ENCODE data around the gene PLAU. TPM values are rescaled to one million over a fixed set of nuclear protein-coding genes. Genes with fewer than 3 reads are reported as not detected.

PLAU gene
- total RNA-seq = 21.4 TPM
- polyA plus RNA-seq (ENCODE audit: insufficient read depth in 1 of 8, insufficient read length in 8 of 8, low replicate concordance in 1 of 8) = 10 to 100 TPM; 22.7 to 37.7 (median 28.6) TPM
- long read RNA-seq, donor 1, partial matches to known transcripts = 0 of 3 reads
- long read RNA-seq, donor 1, other reads (novel, unspliced or antisense) = 0 of 3 reads
- long read RNA-seq, donor 2 = 0 reads
- long read RNA-seq, donor 3, transcript PLAU-201 (11 exons, 2,321 nt) = major isoform, 8 of 8 reads
- long read RNA-seq, donor 3, partial matches to known transcripts = 0 of 8 reads
- long read RNA-seq, donor 3, other reads (novel, unspliced or antisense) = 0 of 8 reads
- long read RNA-seq, donor 4, transcript PLAU-201 (11 exons, 2,321 nt) = major isoform, 5 of 5 reads
- long read RNA-seq, donor 4, partial matches to known transcripts = 0 of 5 reads
- long read RNA-seq, donor 4, other reads (novel, unspliced or antisense) = 0 of 5 reads
- long read RNA-seq, donor 5, transcript PLAU-201 (11 exons, 2,321 nt) = major isoform, 18 of 18 reads
- long read RNA-seq, donor 5, partial matches to known transcripts = 0 of 18 reads
- long read RNA-seq, donor 5, other reads (novel, unspliced or antisense) = 0 of 18 reads
- long read RNA-seq, donor 6, transcript PLAU-201 (11 exons, 2,321 nt) = major isoform, 8 of 8 reads
- long read RNA-seq, donor 6, partial matches to known transcripts = 0 of 8 reads
- long read RNA-seq, donor 6, other reads (novel, unspliced or antisense) = 0 of 8 reads
- long read RNA-seq, donor 7, partial matches to known transcripts = 12 of 15 reads
- long read RNA-seq, donor 7, other reads (novel, unspliced or antisense) = 0 of 15 reads
- long read RNA-seq, donor 8, transcript PLAU-201 (11 exons, 2,321 nt) = major isoform, 12 of 12 reads
- long read RNA-seq, donor 8, partial matches to known transcripts = 0 of 12 reads
- long read RNA-seq, donor 8, other reads (novel, unspliced or antisense) = 0 of 12 reads
- long read RNA-seq, donor 9, transcript PLAU-201 (11 exons, 2,321 nt) = major isoform, 5 of 5 reads
- long read RNA-seq, donor 9, partial matches to known transcripts = 0 of 5 reads
- long read RNA-seq, donor 9, other reads (novel, unspliced or antisense) = 0 of 5 reads
- long read RNA-seq, donor 10, transcript PLAU-201 (11 exons, 2,321 nt) = major isoform, 11 of 19 reads
- long read RNA-seq, donor 10, partial matches to known transcripts = 8 of 19 reads
- long read RNA-seq, donor 10, other reads (novel, unspliced or antisense) = 0 of 19 reads
- long read RNA-seq, donor 11, partial matches to known transcripts = 8 of 10 reads
- long read RNA-seq, donor 11, other reads (novel, unspliced or antisense) = 0 of 10 reads

DNA sequence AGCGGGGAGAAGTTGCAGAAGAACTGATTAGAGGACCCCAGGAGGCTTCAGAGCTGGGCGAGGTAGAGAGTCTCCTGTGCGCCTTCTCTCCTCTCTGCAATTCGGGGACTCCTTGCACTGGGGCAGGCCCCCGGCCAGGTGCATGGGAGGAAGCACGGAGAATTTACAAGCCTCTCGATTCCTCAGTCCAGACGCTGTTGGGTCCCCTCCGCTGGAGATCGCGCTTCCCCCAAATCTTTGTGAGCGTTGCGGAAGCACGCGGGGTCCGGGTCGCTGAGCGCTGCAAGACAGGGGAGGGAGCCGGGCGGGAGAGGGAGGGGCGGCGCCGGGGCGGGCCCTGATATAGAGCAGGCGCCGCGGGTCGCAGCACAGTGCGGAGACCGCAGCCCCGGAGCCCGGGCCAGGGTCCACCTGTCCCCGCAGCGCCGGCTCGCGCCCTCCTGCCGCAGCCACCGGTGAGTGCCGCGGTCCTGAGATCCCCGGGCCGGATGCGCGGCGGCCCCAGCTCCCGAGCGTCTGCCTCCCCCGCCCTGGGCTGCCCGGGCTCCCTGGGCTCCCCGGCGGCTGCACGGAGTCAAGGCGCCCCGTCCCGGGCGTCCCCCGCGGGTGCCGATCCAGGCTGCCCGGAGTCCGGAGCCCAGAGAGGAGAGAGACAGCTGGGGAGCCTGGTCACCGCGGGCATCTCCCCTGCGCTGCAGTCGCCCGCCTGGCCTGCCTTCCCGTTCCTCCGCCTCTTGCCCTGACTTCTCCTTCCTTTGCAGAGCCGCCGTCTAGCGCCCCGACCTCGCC lies at the start of gene PLAU:
TSS of gene PLAU (plus strand) at position 369 of the 789 bp plus-strand sequence. CDS start 424 bp downstream, outside the sequence.
- H3K4me1 ChIP-seq (ENCODE audit: control insufficient read depth, insufficient read depth, low read length) = peaks cover 86% of the 10 kb centered on the region
- peaks cover 4% of the 10 kb centered on the region for H3K27me3 ChIP-seq (ENCODE audit: control insufficient read depth, insufficient read depth, low read length)
- peak within 1 kb of the TSS; percentile 70 for H3K27ac ChIP-seq (ENCODE audit: low read length)
- no peaks in the 10 kb centered on the region for H3K9me3 ChIP-seq (replicated peaks; ENCODE audit: control insufficient read depth, low read depth, low read length)
- WGBS (ENCODE audit: insufficient coverage) = under 1% methylated on average over 70 of the region's 74 CpGs
- DNase-seq = peak; percentile 73
- peaks cover 34% of the 10 kb centered on the region for H3K36me3 ChIP-seq (ENCODE audit: control insufficient read depth, insufficient read depth, low read length)
- H3K4me3 ChIP-seq (ENCODE audit: low read length) = peak within 1 kb of the TSS; percentile 78

DNA sequence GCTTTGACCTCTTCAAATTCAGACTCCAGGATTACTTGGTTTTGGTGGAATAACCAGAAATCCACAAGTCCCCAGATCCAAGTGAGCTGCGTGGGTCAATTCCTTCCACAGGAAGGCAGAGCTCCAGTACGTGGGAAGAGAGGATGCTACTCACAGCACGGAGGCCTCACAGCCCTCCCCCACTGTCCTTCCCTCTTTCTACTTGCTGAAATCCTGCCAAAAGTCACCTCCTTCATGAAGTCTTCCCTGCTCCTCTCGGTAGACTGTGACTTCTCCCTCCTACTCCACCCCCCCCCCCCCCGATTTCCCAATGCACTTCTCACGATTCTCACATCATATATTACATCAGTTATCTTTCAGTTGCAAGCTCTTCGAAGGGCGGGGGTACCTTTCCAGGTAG lies 48.9 kb upstream of the PLAU start:
- DNase-seq = no peak
- Histone ChIP-seq H3K27me3 (ENCODE audit: control insufficient read depth, insufficient read depth, low read length) (no peaks in the 10 kb centered on the region), H3K9me3 (replicated peaks; ENCODE audit: control insufficient read depth, low read depth, low read length) (no peaks in the 10 kb centered on the region), H3K27ac (ENCODE audit: low read length) (no peak overlapping the region), H3K4me1 (ENCODE audit: control insufficient read depth, insufficient read depth, low read length) (peaks cover 28% of the 10 kb centered on the region), H3K4me3 (ENCODE audit: low read length) (no peak overlapping the region), H3K36me3 (ENCODE audit: control insufficient read depth, insufficient read depth, low read length) (peaks cover 64% of the 10 kb centered on the region)
- 29% methylated on average over 4 of the region's 8 CpGs for WGBS (ENCODE audit: insufficient coverage)

DNA sequence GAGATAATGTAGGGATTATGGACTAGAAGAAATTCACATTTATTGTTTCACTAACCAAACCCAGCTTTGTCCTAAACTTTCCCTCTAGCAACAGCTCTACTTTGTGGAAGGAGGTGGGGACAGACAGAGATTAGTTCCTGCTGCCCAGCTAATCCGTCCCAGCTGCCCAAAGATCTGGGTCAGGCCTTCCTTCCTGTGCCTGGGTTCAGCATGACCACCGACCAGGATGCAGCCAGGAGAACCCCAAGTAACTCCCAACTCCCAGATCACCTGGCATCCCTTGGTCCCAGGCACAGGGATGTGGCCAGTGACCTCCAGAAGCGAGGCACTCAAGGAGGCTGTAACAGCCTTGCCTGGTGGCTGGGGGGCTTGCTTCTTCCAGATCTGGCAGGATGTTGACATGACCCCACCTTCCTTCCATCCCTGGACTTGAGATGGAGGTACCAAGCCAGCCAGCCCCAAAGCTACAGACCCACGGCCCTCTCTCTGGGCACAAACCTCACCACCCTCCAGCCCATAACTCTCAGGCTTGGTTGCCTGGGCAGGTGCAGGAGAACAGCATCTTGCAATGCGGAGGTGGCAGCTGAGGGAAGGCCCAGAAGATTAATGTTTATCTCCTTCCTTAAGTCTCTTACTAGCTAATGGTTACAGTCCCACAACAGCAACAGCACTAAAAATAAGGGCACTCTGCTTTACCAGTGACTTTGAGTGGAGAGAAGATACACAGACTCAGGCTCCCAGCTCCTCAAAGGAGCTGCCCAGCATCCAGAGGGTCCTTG lies 47.7 kb upstream of the PLAU start:
- Histone ChIP-seq H3K27me3 (ENCODE audit: control insufficient read depth, insufficient read depth, low read length) (no peaks in the 10 kb centered on the region), H3K27ac (ENCODE audit: low read length) (no peak overlapping the region), H3K9me3 (replicated peaks; ENCODE audit: control insufficient read depth, low read depth, low read length) (no peaks in the 10 kb centered on the region), H3K4me3 (ENCODE audit: low read length) (no peak overlapping the region), H3K4me1 (ENCODE audit: control insufficient read depth, insufficient read depth, low read length) (peaks cover 40% of the 10 kb centered on the region), H3K36me3 (ENCODE audit: control insufficient read depth, insufficient read depth, low read length) (peaks cover 65% of the 10 kb centered on the region)
- DNase-seq = no peak
- WGBS (ENCODE audit: insufficient coverage) = 50% methylated on average over 2 of the region's 5 CpGs

DNA sequence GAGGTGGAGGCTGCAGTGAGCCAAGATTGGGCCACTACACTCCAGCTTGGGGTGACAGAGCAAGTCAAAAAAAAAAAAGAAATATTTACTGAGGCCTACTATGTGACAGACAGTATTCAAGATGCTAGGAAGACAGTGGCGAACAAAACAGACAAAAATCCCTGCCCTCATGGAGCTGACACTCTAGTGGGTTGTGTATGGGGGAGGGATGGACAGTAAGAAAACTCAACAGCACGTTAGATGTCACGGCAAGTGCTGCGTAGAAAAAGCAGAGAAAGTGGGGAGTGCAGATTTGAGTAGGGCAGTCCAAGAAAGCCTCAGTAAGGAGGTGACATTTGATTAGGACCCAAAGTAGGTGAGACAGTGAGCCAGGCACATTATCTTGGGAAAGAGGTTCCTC lies 46.7 kb upstream of the PLAU start:
- Histone ChIP-seq H3K9me3 (replicated peaks; ENCODE audit: control insufficient read depth, low read depth, low read length) (no peaks in the 10 kb centered on the region), H3K27ac (ENCODE audit: low read length) (no peak overlapping the region), H3K4me3 (ENCODE audit: low read length) (no peak overlapping the region), H3K36me3 (ENCODE audit: control insufficient read depth, insufficient read depth, low read length) (peaks cover 64% of the 10 kb centered on the region), H3K27me3 (ENCODE audit: control insufficient read depth, insufficient read depth, low read length) (no peaks in the 10 kb centered on the region), H3K4me1 (ENCODE audit: control insufficient read depth, insufficient read depth, low read length) (peaks cover 48% of the 10 kb centered on the region)
- no peak for DNase-seq
- 98% methylated on average over 4 of the region's 4 CpGs for WGBS (ENCODE audit: insufficient coverage)

DNA sequence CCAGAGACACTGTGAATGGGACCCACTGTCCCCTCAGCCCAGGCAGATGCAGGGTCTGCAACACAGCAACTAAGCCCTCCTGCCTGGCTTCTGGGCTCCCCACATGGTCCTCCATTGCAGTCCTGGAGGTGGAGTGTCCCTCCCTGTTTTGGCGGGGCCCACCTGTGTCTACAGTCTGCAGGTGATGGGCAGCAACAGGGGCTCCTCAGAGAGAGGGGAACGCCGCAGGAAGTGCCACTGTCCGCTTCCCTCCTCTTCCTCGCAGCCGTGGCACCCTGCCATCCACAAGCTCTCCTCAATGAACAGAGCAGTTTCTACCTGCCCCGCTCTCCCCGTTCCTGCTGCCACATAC lies 45.8 kb upstream of the PLAU start:
- H3K27ac ChIP-seq (ENCODE audit: low read length) = peak overlapping the region; percentile 40
- H3K9me3 ChIP-seq (replicated peaks; ENCODE audit: control insufficient read depth, low read depth, low read length) = no peaks in the 10 kb centered on the region
- DNase-seq = no peak
- H3K4me1 ChIP-seq (ENCODE audit: control insufficient read depth, insufficient read depth, low read length) = peaks cover 45% of the 10 kb centered on the region
- 94% methylated on average over 3 of the region's 8 CpGs for WGBS (ENCODE audit: insufficient coverage)
- no peak overlapping the region for H3K4me3 ChIP-seq (ENCODE audit: low read length)
- H3K36me3 ChIP-seq (ENCODE audit: control insufficient read depth, insufficient read depth, low read length) = peaks cover 61% of the 10 kb centered on the region
- H3K27me3 ChIP-seq (ENCODE audit: control insufficient read depth, insufficient read depth, low read length) = no peaks in the 10 kb centered on the region

DNA sequence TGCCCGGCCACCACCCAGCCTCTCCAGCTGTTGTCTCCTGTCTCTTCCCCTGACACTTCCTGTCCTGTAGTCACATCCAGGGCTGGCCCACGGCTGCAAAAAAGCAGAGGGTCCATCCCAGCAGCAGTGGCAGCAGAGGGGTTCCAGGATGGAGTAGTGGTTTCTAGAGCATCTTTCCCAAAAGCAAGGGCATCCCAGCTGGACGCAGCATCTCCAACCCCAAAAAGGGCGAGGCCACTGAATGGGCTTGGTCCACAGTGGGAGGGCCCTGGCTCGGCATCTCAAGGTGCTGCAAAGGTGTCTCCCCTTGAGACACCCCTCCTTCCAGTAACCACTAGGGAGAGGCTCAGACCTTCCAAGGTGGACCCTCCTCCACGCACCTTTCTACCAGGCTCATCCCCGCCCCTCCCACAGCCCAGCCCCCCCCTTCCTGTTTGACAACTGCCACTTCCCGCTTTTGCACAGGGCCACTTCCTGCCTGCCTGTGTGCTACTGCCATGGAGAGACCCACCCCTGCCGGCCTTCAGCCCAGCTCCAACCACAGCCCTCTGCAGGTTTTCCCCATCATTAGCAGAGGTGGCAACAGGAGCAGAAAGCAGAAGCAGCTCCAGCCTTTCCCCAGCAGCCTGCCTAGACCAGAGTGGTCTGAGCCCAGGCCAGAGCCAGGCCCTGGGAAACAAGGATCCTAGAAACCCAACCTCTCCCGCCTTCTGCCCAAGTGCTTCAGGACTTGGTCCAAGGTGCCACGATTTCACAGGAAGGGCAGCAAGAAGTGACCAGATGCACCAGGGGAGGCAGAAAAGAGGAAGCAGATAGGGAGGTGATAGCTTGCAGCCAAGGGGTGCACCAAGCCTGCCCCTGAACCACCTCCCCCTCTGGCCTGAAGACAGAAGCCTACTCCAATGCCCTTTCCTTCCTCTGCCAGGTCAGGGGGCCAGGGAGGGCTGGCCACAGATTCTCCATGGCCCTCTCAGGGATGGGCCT lies 45.2 kb upstream of the PLAU start:
- Histone ChIP-seq H3K4me3 (ENCODE audit: low read length) (no peak overlapping the region), H3K27me3 (ENCODE audit: control insufficient read depth, insufficient read depth, low read length) (no peaks in the 10 kb centered on the region), H3K4me1 (ENCODE audit: control insufficient read depth, insufficient read depth, low read length) (peaks cover 45% of the 10 kb centered on the region), H3K27ac (ENCODE audit: low read length) (peak overlapping the region; percentile 62), H3K9me3 (replicated peaks; ENCODE audit: control insufficient read depth, low read depth, low read length) (no peaks in the 10 kb centered on the region), H3K36me3 (ENCODE audit: control insufficient read depth, insufficient read depth, low read length) (peaks cover 61% of the 10 kb centered on the region)
- WGBS (ENCODE audit: insufficient coverage) = 67% methylated on average over 7 of the region's 11 CpGs
- DNase-seq = peak; percentile 31

DNA sequence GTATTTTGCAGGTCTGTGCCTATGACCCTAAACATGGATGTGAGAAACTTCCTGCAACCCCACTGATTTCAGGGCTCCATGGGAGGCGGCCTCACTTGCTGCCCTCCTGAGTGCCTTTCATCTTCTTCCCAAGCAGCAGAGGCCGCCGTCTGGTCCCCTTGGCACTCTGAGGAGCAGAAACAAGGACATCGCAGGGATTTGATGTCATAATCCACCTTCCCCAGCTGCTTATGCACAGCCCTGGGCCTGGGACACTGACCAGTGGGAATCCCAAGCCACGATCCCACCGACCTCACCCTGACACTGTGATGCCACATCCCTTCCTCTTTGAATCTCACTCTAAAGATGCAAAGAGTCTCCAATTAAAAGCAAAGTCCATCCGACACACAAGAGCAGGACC lies 44.3 kb upstream of the PLAU start:
- WGBS (ENCODE audit: insufficient coverage) = 80% methylated on average over 7 of the region's 7 CpGs
- no peaks in the 10 kb centered on the region for H3K9me3 ChIP-seq (replicated peaks; ENCODE audit: control insufficient read depth, low read depth, low read length)
- H3K4me3 ChIP-seq (ENCODE audit: low read length) = no peak overlapping the region
- peaks cover 45% of the 10 kb centered on the region for H3K4me1 ChIP-seq (ENCODE audit: control insufficient read depth, insufficient read depth, low read length)
- H3K27me3 ChIP-seq (ENCODE audit: control insufficient read depth, insufficient read depth, low read length) = no peaks in the 10 kb centered on the region
- peaks cover 64% of the 10 kb centered on the region for H3K36me3 ChIP-seq (ENCODE audit: control insufficient read depth, insufficient read depth, low read length)
- no peak for DNase-seq
- H3K27ac ChIP-seq (ENCODE audit: low read length) = peak overlapping the region; percentile 62

DNA sequence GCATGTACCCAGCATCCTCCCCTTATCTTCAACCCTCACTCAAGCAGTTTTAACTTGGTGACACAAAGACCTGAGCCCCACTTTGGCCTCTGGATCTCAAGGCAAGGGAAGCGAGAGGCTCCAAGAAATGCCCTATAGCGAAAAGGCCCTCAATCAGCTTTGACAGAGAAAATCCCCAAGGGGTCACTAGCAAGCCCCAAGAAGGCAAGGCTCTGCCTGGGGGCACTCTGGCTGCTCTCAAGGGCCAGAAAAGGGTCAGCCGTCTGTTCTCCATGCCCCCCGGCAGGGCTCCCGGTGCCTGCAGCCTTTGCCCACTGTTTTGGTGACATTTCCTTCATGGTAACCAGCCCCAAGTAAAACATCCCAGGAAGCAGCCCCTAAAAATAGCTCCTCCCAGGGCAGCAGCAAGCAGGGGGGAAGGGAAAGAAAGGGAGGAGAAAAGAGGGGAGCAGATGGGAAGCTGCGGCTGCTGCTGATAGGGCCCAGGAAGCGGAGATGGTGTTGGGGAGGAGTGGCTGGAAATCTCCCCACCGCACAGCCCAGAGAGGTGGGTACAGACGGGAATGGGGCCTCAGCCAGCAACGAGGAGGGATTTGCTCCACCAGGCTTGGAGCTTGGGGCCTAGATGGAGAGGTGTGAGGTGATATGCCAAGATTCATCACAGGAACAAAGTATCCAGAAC lies 43.7 kb upstream of the PLAU start:
- Histone ChIP-seq H3K4me3 (ENCODE audit: low read length) (no peak overlapping the region), H3K27me3 (ENCODE audit: control insufficient read depth, insufficient read depth, low read length) (no peaks in the 10 kb centered on the region), H3K27ac (ENCODE audit: low read length) (peak overlapping the region; percentile 51), H3K9me3 (replicated peaks; ENCODE audit: control insufficient read depth, low read depth, low read length) (no peaks in the 10 kb centered on the region), H3K36me3 (ENCODE audit: control insufficient read depth, insufficient read depth, low read length) (peaks cover 69% of the 10 kb centered on the region), H3K4me1 (ENCODE audit: control insufficient read depth, insufficient read depth, low read length) (peaks cover 50% of the 10 kb centered on the region)
- no peak for DNase-seq
- WGBS (ENCODE audit: insufficient coverage) = 53% methylated on average over 5 of the region's 10 CpGs

Measured in muscle of leg (tissue), 16 donors.